SU-DHL-6 (cell line): Measurements from ENCODE around the gene TPGS1.

Source experiments
- H2AFZ ChIP-seq: fragments of 200-600 bp; sonication (generic); 2 replicates; pipeline ENCODE4 v1.6.1; 2014; ENCODE audit warnings: low read depth, mild to moderate bottlenecking, moderate library complexity, mixed read lengths, antibody characterized with exemption, low read length; ENCODE audit not compliant: severe bottlenecking
- H3F3A ChIP-seq: fragments of 200-600 bp; shearing (Covaris generic); 2 replicates; pipeline ENCODE4 v1.6.0; 2016; ENCODE audit warnings: antibody characterized with exemption, mild to moderate bottlenecking; ENCODE audit not compliant: insufficient read depth
- H3K27ac ChIP-seq: fragments of 200-600 bp; sonication (generic); 2 replicates; pipeline ENCODE4 v1.5.1; 2016; ENCODE audit warnings: low read depth, mild to moderate bottlenecking, low read length, moderate library complexity, mixed read lengths
- H3K27me3 ChIP-seq: fragments of 200-600 bp; sonication (generic), shearing (Covaris generic); 2 replicates; pipeline ENCODE4 v1.6.0; 2014; ENCODE audit warnings: mild to moderate bottlenecking, low read length
- H3K36me3 ChIP-seq: fragments of 200-600 bp; sonication (generic); 2 replicates; pipeline ENCODE4 v1.6.1; 2014; ENCODE audit warnings: mild to moderate bottlenecking, low read length, mixed read lengths
- H3K4me2 ChIP-seq: fragments of 300-600, 200-600 bp; shearing (Covaris generic), sonication (generic); 2 replicates; pipeline ENCODE4 v1.6.0; 2014; ENCODE audit warnings: low read length, low read depth, mild to moderate bottlenecking; ENCODE audit not compliant: poor library complexity, severe bottlenecking
- H3K4me3 ChIP-seq: fragments of 200-600 bp; sonication (generic); 2 replicates; pipeline ENCODE4 v1.5.1; 2014; ENCODE audit warnings: antibody characterized with exemption, low read length, mild to moderate bottlenecking, mixed read lengths; ENCODE audit not compliant: insufficient read depth, poor library complexity, severe bottlenecking
- H3K79me2 ChIP-seq: fragments of 200-600 bp; sonication (generic); 2 replicates; pipeline ENCODE4 v1.6.1; 2014; ENCODE audit warnings: mild to moderate bottlenecking, low read length, moderate library complexity; ENCODE audit not compliant: insufficient read depth
- H3K9ac ChIP-seq: fragments of 200-600 bp; sonication (generic); 2 replicates; pipeline ENCODE4 v1.7.0; 2014; ENCODE audit warnings: mild to moderate bottlenecking, low read length
- H3K9me2 ChIP-seq: fragments of 200-600 bp; sonication (generic); replicated peaks from 2 replicates; pipeline ENCODE4 v1.6.1; 2014; ENCODE audit warnings: low read length; ENCODE audit not compliant: insufficient read depth
- H3K9me3 ChIP-seq: fragments of 200-600 bp; sonication (generic); 2 replicates; pipeline ENCODE4 v1.6.1; 2014; ENCODE audit warnings: low read length, mixed read lengths; ENCODE audit not compliant: insufficient read depth
- H4K20me1 ChIP-seq: fragments of 200-600 bp; sonication (generic); 2 replicates; pipeline ENCODE4 v1.6.1; 2014; ENCODE audit warnings: low read depth, mild to moderate bottlenecking, antibody characterized with exemption, low read length, moderate library complexity, mixed read lengths
- EZH2phosphoT487 ChIP-seq: fragments of 200-600 bp; sonication (generic), shearing (Covaris generic); conservative IDR thresholded peaks from 2 replicates; pipeline ENCODE4 v1.6.1; 2018; ENCODE audit warnings: mild to moderate bottlenecking, antibody characterized with exemption, low read length, moderate library complexity, mixed read lengths
- TF ChIP-seq, protein P1 (sequence below): fragments of 200-600 bp; sonication (generic); IDR thresholded peaks from one replicate; pipeline ENCODE4 v1.5.1; 2017; ENCODE audit warnings: antibody characterized with exemption, mild to moderate bottlenecking, low read length, moderate library complexity; ENCODE audit not compliant: insufficient read depth, poor library complexity, severe bottlenecking

TPGS1 gene

DNA sequence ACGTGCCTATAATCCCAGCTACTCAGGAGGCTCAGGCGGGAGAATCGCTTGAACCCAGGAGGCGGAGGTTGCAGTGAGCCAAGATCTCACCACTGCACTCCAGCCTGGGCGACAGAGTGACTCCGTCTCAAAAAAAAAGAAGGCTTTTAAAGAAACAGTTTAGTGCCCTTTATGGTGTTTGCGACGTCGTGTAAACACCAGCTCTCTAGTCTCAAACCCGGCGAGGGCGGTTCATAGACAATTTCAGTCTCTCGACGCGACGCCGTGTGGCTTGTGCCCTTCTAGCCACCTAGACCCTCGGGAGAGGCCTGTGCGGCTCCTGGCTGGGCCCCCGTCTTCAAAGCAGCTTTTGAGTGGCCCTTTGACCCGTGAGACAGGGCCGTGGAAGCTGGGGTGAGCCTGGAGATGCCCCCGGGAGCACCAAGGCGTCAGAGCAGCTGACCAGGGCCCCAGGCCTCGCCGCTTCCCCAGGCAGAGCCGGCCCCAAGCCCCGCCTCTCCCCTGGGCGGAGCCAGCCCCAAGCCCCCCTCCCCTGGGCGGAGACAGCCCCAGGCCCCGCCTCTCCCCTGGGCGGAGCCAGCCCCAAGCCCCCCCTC lies 16.1 kb upstream of the TPGS1 start:
- H3K9me3 ChIP-seq: no peaks in the 10 kb centered on the region

DNA sequence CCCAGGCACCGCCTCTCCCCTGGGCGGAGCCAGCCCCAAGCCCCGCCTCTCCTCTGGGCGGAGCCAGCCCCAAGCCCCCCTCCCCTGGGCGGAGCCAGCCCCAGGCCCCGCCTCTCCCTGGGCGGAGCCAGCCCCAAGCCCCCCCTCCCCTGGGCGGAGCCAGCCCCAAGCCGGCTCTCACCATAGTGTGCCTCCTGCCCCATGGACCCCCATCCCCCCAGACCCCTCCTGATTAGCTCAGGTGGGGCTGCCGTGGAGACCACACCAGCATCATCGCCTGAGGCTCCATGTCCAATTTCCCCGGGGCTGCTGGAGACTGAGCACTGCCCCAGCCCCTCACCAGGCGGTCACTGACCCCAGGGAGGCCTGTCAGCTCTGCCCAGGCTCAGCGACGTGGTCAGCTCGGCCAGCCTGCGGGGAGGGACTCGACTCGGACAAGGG lies 15.2 kb upstream of the TPGS1 start:
- Histone ChIP-seq H3K27me3 (no peaks in the 10 kb centered on the region), H3F3A (peaks cover 4% of the 10 kb centered on the region), H3K9ac (no peak overlapping the region), H3K4me2 (no peak overlapping the region), H3K36me3 (no peaks in the 10 kb centered on the region), H3K27ac (no peak overlapping the region), H3K4me3 (no peak overlapping the region), H3K79me2 (no peaks in the 10 kb centered on the region), H4K20me1 (no peaks in the 10 kb centered on the region), H2AFZ (no peak overlapping the region), H3K9me3 (no peaks in the 10 kb centered on the region), H3K9me2 (no peaks in the 10 kb centered on the region)
- TF ChIP-seq EZH2phosphoT487: no peak
- TF ChIP-seq, protein P1, sequence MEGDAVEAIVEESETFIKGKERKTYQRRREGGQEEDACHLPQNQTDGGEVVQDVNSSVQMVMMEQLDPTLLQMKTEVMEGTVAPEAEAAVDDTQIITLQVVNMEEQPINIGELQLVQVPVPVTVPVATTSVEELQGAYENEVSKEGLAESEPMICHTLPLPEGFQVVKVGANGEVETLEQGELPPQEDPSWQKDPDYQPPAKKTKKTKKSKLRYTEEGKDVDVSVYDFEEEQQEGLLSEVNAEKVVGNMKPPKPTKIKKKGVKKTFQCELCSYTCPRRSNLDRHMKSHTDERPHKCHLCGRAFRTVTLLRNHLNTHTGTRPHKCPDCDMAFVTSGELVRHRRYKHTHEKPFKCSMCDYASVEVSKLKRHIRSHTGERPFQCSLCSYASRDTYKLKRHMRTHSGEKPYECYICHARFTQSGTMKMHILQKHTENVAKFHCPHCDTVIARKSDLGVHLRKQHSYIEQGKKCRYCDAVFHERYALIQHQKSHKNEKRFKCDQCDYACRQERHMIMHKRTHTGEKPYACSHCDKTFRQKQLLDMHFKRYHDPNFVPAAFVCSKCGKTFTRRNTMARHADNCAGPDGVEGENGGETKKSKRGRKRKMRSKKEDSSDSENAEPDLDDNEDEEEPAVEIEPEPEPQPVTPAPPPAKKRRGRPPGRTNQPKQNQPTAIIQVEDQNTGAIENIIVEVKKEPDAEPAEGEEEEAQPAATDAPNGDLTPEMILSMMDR: no peak

More for the DNA sequence above, 16.1 kb upstream of the TPGS1 start:
- no peak overlapping the region for H3K4me2 ChIP-seq
- H3K27ac ChIP-seq: no peak overlapping the region
- H3K79me2 ChIP-seq: no peaks in the 10 kb centered on the region
- no peaks in the 10 kb centered on the region for H3K27me3 ChIP-seq
- H3K9ac ChIP-seq: no peak overlapping the region
- H4K20me1 ChIP-seq: no peaks in the 10 kb centered on the region
- no peak for TF ChIP-seq EZH2phosphoT487
- TF ChIP-seq, protein P1: no peak
- no peaks in the 10 kb centered on the region for H3K36me3 ChIP-seq
- H3K4me3 ChIP-seq: no peak overlapping the region
- H3F3A ChIP-seq: peaks cover 4% of the 10 kb centered on the region
- no peaks in the 10 kb centered on the region for H3K9me2 ChIP-seq
- no peak overlapping the region for H2AFZ ChIP-seq

DNA sequence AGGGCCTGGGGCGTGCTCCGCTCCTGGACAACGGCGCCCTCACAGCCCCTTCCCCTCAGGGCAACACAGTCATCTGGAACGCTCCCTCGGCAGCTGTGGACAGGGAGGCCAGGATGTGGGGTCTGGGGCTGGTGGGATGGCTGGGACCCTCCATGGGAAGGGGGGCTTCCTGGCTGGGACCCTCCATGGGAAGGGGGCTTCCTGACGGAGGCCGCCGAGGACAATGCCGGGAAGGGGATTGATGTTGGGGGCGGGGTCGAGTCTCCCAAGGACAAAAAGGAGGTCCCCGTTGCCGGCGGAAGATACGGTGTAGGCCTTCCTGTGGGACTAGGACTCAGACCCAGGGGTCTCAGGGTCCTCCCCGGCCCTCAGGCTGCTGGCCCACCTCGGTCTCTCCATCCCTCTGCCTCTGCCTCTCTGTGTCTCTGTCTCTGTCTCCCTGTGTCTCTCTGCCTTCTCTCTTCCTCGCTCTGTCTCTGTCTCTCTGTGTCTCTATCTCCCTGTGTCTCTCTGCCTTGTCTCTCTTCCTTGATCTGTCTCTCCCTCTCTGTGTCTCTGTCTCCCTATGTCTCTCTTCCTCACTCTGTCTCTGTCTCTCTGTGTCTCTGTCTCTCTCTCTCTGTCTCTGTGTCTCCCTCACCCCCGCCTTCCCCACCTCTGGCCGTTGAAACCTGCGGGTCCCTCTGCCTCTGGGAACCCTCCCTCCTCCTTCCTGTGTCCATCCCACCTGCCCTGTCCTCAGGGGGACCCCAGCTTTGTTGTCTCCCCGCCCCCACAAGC lies 13.7 kb upstream of the TPGS1 start:
- Histone ChIP-seq H4K20me1 (no peaks in the 10 kb centered on the region), H2AFZ (no peak overlapping the region), H3K4me2 (no peak overlapping the region), H3K79me2 (no peaks in the 10 kb centered on the region), H3K4me3 (no peak overlapping the region), H3K27ac (no peak overlapping the region), H3K9me3 (no peaks in the 10 kb centered on the region), H3K27me3 (no peaks in the 10 kb centered on the region), H3K36me3 (no peaks in the 10 kb centered on the region), H3K9me2 (no peaks in the 10 kb centered on the region), H3K9ac (no peak overlapping the region), H3F3A (peaks cover 4% of the 10 kb centered on the region)
- TF ChIP-seq EZH2phosphoT487: no peak
- TF ChIP-seq, protein P1: no peak
